Cardiac fibroblast (primary cell): Measurements from ENCODE around the gene FAM163B.

Experiments used
- DNase-seq, 2 donors: peaks; one replicate each; pipeline versions ENCODE4 v3.0.0 to v3.0.0-alpha.2; 2010; ENCODE audit warnings: low read depth in 2 of 2
- H3K4me3 ChIP-seq, 2 donors: replicated peaks in 1 of 2; 1 replicate in 1 of 2; 2 replicates in 1 of 2; pipeline ENCODE4 v1.5.1; 2011; ENCODE audit warnings: low read depth in 2 of 2, low read length in 2 of 2, mild to moderate bottlenecking in 2 of 2, moderate library complexity in 1 of 2
- TF ChIP-seq, protein P1 (sequence below): IDR thresholded peaks from one replicate; pipeline ENCODE4 v1.5.1; 2011; ENCODE audit warnings: low read depth, mild to moderate bottlenecking, low read length, inconsistent platforms

FAM163B gene

DNA sequence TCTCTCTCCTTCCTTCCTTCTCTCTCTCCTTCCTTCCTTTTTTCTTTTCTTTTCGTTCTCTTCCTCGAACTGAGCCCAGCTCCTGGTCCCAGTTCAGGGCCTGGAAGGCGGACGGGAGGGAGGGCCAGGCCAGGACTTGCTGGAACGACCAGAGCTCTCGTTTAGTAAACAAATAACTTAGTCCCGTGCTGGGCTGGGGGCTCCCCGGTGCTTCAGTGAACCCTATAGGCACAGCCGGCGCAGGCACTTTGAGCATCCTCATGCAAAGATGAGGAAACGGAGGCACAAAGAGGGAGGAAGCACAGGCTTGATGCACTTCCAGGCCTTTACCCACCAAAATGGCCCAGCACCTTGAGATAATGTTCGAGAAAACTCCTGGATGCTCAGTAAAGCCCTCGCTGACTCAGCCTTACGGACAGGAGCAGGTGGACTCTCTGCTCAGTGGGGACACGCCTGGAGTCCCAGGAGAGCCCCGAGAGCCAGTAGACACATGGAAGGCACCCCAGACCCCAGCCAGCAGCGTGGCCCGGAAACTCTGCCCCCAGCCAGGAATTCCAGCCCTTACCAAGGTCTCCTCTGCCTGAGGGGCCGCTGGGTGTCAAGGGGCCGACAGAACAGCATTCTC lies 18.8 kb downstream of the FAM163B start:
- TF ChIP-seq, protein P1, sequence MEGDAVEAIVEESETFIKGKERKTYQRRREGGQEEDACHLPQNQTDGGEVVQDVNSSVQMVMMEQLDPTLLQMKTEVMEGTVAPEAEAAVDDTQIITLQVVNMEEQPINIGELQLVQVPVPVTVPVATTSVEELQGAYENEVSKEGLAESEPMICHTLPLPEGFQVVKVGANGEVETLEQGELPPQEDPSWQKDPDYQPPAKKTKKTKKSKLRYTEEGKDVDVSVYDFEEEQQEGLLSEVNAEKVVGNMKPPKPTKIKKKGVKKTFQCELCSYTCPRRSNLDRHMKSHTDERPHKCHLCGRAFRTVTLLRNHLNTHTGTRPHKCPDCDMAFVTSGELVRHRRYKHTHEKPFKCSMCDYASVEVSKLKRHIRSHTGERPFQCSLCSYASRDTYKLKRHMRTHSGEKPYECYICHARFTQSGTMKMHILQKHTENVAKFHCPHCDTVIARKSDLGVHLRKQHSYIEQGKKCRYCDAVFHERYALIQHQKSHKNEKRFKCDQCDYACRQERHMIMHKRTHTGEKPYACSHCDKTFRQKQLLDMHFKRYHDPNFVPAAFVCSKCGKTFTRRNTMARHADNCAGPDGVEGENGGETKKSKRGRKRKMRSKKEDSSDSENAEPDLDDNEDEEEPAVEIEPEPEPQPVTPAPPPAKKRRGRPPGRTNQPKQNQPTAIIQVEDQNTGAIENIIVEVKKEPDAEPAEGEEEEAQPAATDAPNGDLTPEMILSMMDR, result no peak
- no peak for DNase-seq
- H3K4me3 ChIP-seq, result no peak overlapping the region

DNA sequence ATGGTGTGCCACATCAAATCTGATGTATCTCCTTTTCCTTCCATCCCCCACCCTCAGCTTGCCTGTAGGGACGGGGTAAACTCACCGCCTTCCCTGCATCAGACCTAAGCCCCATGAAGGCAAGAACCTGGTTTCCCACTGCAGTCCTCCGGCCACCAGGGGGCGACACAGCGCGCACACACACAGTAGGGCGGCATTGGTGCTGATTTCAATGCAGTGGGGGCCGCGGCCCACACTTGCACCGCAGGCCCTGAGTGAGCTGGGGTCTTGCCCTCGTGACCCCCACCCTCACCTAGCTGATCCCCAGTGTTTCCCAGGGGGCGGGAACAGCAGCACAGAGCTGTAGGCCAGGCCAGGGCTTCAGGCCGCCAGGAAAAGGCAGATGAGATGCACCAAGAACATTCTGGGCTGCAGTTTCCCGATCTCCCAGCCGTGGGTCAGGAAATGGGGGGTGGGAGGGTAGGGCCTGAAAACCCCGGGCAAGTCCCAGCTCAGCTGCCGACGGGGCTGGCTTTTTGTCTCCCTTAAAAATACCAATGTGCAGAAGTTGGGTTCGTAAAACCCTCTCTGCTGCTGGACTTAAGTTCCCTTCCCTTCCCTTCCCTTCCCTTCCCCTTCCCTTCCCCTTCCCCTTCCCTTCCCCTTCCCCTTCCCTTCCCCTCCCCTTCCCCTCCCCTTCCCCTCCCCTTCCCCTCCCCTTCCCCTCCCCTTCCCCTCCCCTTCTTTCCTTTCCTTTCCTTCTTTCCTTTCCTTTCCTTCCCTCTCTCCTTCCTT lies 19.5 kb downstream of the FAM163B start:
- TF ChIP-seq, protein P1, result peak; percentile 55
- DNase-seq, result no peak
- H3K4me3 ChIP-seq, result no peak overlapping the region

DNA sequence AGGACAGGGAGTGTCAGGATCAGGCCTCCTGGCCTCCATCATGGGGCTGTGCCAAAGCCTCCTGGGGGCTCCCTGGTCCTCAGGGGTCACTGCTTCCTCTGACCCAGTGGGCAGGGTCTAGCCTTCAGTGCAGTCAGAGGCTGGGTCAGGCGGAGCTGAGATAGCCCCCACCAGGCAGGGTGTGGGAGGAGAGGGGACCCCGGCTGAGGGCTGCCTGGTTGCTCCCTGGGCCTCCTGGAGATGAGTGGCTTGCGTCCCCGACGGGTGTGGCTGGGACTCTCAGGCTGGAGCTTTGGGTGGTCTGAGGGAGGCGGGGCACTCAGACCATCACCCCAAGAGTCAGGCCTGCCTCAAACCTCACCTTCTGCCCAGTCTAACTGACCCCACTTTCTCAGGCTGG lies 21.7 kb downstream of the FAM163B start:
- TF ChIP-seq, protein P1, result no peak
- H3K4me3 ChIP-seq, result no peak overlapping the region
- DNase-seq, result no peak

DNA sequence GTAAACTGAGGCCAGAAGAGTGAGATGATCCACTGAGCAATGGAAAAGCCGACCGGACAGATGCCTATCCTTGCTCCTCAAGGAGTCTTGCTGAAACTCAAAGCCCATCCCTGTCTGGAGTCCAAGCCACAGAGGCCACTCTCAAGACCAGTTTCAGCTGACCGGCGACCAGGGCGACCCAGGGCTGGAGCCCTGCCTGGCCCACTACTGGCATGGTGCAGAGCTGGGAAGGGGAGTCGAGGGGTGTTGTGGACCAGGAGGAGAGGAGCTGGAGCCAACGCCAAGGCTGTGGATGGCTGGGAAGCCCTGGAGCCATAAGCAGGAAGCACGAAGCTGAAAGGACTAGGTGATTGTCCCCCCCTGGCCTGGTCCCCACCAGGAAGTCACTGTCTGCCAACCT lies 22.1 kb downstream of the FAM163B start:
- TF ChIP-seq, protein P1, result no peak
- no peak overlapping the region for H3K4me3 ChIP-seq
- no peak for DNase-seq

DNA sequence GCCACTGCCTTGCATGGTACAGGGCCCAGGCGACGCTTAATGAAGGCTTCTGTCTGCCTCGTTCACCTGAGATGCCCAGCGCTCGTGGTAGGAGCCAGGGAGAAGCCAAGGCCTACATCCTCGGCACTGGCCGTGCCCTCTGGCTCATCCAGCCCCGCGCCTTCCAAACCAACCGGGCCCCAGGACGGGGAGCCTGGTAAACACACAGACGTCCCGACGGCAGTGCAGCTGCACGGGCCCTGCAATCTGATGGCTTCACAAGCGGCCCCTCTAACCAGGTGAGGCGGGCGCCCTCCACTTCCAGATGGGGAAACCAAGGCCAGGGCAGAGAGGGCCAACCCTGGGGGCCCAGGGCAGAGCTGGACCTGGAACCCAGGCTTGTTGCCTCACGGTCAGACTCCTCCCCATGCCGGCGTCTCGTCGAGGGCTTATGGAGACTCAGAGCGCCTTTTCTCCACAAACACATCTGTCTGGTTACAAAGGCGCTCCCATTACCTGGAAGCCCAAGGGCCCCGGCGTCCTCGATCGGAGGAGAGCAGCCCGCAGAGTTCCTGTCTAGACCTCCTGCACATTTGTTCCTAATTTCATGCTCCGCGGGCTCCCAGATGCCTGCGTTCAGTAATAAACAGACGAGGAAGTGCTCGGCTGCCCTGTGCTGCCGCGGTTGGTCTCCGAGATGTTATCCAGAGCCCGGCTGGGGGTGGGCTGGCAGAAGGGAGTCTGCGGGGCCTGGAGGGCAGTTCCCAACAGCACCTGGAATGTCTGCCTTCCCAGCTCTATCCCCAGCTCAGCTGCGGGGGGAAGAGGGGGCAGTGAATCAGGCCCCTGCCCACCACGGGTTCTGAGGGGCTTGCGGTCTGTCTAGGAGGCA lies 23.5 kb downstream of the FAM163B start:
- TF ChIP-seq, protein P1, result no peak
- DNase-seq, result no peak
- H3K4me3 ChIP-seq, result no peak overlapping the region

DNA sequence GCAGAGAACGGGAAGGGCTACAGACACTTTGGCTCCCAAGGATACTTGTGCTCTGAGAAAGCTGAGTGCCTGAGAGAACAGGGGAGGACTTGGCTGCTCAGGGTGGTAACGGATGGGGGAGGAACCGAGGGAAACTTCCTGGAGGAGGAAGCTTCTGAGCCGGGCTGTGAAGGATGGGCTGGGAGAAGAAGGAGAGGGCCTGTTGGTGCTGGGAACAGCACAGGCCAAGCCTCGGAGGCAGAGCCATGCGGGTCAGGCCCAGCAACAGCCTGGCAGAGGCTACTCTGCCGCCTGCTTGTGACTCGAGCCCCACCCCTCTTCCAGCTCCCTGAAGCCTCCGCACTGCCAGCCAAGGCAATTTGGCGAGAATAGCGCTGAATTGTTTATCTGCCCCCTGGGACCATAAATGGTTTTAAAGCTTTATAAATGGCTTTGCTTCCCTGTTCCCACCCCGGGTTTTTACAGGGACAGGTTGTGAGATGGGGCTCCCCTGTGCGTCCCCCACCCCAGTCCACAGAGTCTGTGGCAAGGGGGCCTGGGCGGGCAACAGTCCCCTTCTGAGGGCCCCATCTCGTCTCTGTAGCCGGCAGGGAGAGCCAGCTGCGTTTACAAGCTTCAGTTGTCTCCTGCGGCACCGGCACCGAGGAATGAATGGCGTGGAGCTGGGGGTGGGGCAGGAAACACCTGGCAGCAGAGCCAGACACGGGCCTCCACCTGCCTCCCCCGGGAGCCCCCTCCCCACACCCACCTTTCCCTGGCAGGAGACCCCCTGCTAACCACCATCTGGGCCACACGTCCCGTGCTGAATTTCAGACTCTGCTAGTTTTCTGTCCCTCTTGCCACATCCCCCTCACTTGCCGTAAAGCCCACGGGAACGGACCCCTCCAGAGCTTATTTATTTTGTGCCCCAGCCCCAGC lies 24.4 kb downstream of the FAM163B start:
- DNase-seq, result peak in 1 of 2 donors; percentile 78
- TF ChIP-seq, protein P1, result no peak
- H3K4me3 ChIP-seq, result no peak overlapping the region
